Subcutaneous adipose tissue (tissue), 4 donors: ENCODE data around the gene EPHA2. TPM values are rescaled to one million over a fixed set of nuclear protein-coding genes. Genes with fewer than 3 reads are reported as not detected.

Source experiments
- total RNA-seq, 4 donors: library from RNA; depleted of rRNA; stranded (reverse); fragments of >200 nt; gene quantifications; one replicate each; pipeline ENCODE4 v1.1.0, GENCODE V29; 2016
- TF ChIP-seq, protein P1 (sequence below): fragments of 450-650 bp; IDR thresholded peaks from one replicate; pipeline ENCODE4 v1.5.1; 2016; ENCODE audit warnings: low read depth, mild to moderate bottlenecking, control low read depth, antibody characterized with exemption, moderate library complexity

The EPHA2 gene
- total RNA-seq, 4 donors from 2014 or later: 3.6 to 20.3 (median 7.3) TPM

DNA sequence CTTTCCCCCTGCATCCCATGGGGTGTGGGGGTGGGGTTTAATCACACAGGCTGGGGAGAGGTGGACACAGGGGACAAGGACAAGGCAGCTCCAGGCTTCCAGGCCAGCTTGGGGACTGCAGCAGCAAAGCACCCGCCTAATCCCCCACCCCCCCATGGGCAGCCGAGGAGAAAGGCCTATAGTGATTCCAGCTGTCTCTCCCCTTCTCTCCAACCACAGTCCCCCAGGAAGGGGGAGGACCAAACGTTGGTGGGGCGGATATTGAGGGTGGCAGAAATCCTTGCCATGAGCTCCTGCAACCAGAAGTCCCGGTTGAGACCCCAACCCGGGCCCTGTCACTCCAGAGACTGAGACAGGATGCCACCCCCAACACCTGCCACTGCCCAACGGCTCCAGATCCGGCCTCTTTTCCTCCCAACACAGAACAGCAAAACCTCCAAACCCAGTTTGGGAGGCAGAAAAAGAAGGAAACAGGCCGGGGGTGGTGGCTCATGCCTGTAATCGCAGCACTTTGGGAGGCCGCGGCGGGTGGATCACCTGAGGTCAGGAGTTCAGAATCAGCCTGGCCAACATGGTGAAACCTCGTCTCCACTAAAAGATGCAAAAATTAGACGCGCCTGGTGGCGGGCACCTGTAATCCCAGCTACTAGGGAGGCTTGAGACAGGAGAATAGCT is 1.7 kb downstream of the EPHA2 start:
- TF ChIP-seq, protein P1, sequence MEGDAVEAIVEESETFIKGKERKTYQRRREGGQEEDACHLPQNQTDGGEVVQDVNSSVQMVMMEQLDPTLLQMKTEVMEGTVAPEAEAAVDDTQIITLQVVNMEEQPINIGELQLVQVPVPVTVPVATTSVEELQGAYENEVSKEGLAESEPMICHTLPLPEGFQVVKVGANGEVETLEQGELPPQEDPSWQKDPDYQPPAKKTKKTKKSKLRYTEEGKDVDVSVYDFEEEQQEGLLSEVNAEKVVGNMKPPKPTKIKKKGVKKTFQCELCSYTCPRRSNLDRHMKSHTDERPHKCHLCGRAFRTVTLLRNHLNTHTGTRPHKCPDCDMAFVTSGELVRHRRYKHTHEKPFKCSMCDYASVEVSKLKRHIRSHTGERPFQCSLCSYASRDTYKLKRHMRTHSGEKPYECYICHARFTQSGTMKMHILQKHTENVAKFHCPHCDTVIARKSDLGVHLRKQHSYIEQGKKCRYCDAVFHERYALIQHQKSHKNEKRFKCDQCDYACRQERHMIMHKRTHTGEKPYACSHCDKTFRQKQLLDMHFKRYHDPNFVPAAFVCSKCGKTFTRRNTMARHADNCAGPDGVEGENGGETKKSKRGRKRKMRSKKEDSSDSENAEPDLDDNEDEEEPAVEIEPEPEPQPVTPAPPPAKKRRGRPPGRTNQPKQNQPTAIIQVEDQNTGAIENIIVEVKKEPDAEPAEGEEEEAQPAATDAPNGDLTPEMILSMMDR: no peak

DNA sequence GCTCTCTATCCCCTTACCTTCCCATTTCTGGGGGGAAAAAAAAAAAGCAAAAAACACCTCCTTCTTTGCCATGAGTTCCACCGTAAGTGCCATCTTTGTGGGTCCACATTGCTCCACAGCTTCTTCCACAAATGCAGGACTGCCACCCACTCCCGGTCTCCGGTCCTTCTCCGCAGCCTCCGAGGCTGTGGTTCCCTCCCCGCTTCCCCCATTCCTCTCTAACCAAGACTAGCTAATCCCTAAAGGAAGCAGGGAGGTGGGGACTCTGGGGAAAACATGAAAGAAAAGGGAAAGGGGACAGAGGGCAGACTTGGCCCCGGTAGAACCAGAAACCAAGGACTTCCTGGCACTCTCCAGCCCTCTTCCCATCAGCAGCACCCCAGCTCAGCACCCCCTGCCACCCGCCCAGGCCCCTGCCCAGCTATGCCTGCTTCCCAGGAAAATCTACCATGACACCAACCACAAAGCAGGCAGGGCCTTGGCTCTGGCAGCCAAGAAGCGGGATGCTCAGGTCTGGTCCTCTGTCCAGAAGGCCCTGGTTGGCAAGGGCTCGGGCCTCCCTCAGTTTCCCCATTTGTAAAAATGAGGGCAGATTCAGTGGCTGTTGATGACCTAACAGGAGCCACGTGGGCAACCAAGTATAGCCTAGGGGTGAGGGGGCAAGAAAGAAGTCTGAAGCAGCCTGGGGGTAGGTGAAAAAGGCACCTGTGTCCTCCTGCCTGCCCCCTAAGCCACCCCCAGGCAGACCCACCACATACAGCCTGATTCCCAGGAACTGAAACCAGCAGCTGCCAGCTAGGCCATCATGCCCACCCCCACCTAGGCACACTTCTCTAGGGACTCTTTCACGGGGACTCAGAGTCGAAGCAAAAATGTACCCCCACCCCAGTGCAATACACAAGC is 2.5 kb downstream of the EPHA2 start:
- TF ChIP-seq, protein P1: no peak

DNA sequence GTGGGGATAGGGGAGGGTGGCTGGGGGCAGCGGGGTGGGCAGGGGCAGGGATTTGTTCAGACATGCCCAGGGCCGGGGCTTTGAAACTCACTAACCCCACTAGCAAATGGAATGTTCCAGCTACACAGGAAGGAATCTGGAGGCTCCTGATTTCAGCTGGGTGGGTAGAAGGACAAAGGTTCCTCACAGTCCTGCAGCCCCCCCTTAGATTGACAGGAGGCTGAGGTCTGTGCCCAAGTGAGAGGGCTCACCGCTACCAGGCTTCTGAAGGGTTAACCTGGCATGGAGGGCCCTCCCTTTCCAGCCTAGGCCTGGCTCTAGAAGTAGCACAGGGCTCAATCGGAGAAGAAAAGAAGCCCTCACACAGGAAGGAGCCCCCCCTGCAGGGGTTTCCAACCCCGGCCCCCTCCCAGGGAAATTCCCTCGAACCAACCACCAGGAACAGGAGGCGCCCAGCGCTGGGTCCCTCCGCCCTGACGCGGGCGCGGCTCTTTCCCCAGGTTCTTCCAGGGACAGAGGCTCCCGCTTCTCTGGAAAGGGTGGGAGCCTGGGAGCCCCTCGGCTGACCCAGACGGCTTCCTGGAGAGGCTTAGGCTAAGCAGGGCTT is 3.3 kb downstream of the EPHA2 start:
- TF ChIP-seq, protein P1: no peak

DNA sequence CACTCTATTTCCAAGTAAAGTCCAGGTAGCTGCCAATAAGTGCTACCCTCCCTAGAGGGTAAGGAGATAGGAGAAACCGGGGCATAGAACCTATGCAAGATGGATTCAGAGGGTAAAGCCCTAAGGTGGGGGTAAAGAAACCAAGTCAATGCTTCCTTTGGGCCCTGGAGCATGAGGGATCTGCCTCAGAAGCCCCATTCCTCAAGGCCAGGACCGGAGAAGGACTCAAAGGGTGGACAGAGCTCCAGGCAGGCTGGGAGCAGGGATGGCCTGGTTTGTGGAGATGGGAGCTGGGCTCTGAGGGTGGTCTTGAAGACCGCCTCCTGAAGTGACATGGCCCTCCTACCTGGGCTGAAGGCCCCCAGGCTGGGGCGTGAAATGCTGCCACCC is 3.9 kb downstream of the EPHA2 start:
- TF ChIP-seq, protein P1: no peak

DNA sequence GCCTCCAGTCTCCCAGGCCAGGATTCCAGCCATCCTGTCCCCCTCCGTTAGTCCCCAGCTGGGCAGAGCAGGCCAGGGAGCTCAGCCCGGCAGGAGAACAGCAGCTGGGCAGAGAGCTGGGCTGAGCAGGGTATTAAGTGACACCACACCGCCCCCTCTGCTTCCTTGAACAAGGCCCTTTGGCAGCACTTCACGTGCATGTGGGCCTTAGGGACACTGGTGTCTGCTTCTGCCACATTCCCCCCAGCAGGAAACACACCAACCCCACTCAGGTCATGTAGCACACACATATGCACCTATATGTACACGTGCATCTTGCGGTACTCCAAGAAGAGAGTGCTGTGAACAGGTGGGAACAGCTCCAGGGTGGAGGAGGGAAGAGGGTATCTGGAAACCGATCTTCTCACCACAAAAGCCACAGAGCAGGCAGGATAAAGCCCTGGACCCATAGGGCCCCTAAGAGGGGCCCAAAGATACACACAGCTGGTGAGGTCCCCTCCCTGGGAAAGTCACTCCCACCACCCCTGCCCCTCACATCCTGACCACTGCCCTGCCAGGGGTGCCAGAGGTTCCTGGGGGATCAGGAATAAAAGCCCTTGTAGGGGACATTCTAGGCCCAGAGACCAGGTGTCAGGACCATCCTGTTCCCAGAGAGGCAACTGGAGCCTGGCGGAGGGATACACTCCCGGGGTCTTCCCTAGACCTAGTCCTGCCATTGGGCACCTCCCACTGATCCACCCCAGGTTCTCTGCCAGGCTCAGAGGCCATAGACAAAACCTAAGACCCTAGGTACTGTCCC is 4.5 kb downstream of the EPHA2 start:
- TF ChIP-seq, protein P1: no peak

DNA sequence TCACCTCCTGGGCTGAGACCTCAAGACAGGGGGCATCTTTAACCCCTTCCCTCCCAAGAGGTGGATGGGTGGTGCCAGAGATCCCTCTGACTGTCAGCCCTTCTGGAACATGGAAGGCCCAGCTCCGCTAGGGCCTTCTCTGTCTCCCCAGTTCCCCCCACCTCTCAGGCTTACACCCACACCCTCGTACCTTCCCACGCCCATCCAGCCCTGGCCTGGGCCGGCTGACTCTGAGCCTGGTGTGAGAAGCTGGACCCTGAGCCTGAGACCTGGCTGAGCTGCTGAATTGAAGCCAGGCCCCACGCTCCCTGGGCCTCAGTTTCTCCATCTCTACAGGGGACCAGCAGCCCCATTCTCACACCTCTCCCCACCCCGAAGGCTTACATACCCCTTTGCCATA is 5.4 kb downstream of the EPHA2 start:
- TF ChIP-seq, protein P1: no peak
